Neuronal stem cell (in vitro differentiated cells): Measurements from ENCODE around the gene ALKBH7.

Experiments
- DNase-seq: peaks from one replicate; pipeline ENCODE4 v3.0.0-alpha.2; 2013; ENCODE audit warnings: low spot score
- H2AFZ ChIP-seq: one replicate; pipeline ENCODE4 v1.6.1; 2013; ENCODE audit warnings: mild to moderate bottlenecking, low read length, inconsistent platforms
- H2AK5ac ChIP-seq: 2 replicates; pipeline ENCODE4 v1.6.1; 2013; ENCODE audit warnings: low read depth, mild to moderate bottlenecking, inconsistent platforms, low read length, moderate library complexity, mixed read lengths
- H2BK120ac ChIP-seq: 2 replicates; pipeline ENCODE4 v1.6.1; 2013; ENCODE audit warnings: low read depth, mild to moderate bottlenecking, inconsistent platforms, low read length, moderate library complexity, mixed read lengths
- H2BK12ac ChIP-seq: one replicate; pipeline ENCODE4 v1.6.1; 2013; ENCODE audit warnings: low read length, inconsistent platforms
- H2BK15ac ChIP-seq: 2 replicates; pipeline ENCODE4 v1.6.1; 2013; ENCODE audit warnings: mild to moderate bottlenecking, low read length, inconsistent platforms, mixed read lengths
- H2BK5ac ChIP-seq: one replicate; pipeline ENCODE4 v1.6.1; 2013; ENCODE audit warnings: inconsistent platforms, mild to moderate bottlenecking, low read length, moderate library complexity
- H3K14ac ChIP-seq: one replicate; pipeline ENCODE4 v1.6.1; 2013; ENCODE audit warnings: low read length, inconsistent platforms
- H3K18ac ChIP-seq: 2 replicates; pipeline ENCODE4 v1.6.1; 2013; ENCODE audit warnings: low read length, inconsistent platforms
- H3K23ac ChIP-seq: 2 replicates; pipeline ENCODE4 v1.6.1; 2013; ENCODE audit warnings: low read depth, mild to moderate bottlenecking, mixed read lengths, low read length, inconsistent platforms; ENCODE audit not compliant: poor library complexity
- H3K27ac ChIP-seq: replicated peaks from 3 replicates; pipeline ENCODE4 v1.5.1; 2013; ENCODE audit warnings: low read length, inconsistent platforms
- H3K27me3 ChIP-seq, 3 experiments: 2 replicates each; pipeline ENCODE4 v1.6.1; 2013; ENCODE audit warnings: low read length in 3 of 3, mild to moderate bottlenecking in 2 of 3, inconsistent platforms in 1 of 3, low read depth in 1 of 3, mixed read lengths in 1 of 3, moderate library complexity in 1 of 3; ENCODE audit not compliant: control insufficient read depth in 3 of 3, insufficient read depth in 3 of 3
- H3K36me3 ChIP-seq, 2 donors: replicated peaks in 1 of 2; 2 replicates each; pipeline ENCODE4 v1.6.1; 2013; ENCODE audit warnings: low read length in 2 of 2; ENCODE audit not compliant: control insufficient read depth in 2 of 2, insufficient read depth in 2 of 2
- H3K4ac ChIP-seq: 2 replicates; pipeline ENCODE4 v1.6.1; 2013; ENCODE audit warnings: inconsistent platforms, mild to moderate bottlenecking, low read length, moderate library complexity
- H3K4me1 ChIP-seq, 2 donors: 1 replicate in 1 of 2; 2 replicates in 1 of 2; pipeline ENCODE4 v1.6.1; 2013; ENCODE audit warnings: low read length in 2 of 2, low read depth in 1 of 2; ENCODE audit not compliant: control insufficient read depth in 2 of 2, insufficient read depth in 1 of 2
- H3K4me2 ChIP-seq: one replicate; pipeline ENCODE4 v1.6.1; 2013; ENCODE audit warnings: mild to moderate bottlenecking, low read length, inconsistent platforms; ENCODE audit not compliant: insufficient read depth, poor library complexity, severe bottlenecking
- H3K4me3 ChIP-seq, 2 donors: 2 replicates each; pipeline ENCODE4 v1.5.1; 2013; ENCODE audit warnings: low read length in 2 of 2, mild to moderate bottlenecking in 2 of 2, inconsistent platforms in 1 of 2, moderate library complexity in 1 of 2
- H3K79me1 ChIP-seq: one replicate; pipeline ENCODE4 v1.6.1; 2013; ENCODE audit warnings: low read depth, mild to moderate bottlenecking, inconsistent platforms, low read length, moderate library complexity
- H3K9ac ChIP-seq: one replicate; pipeline ENCODE4 v1.6.1; 2013; ENCODE audit warnings: mild to moderate bottlenecking, low read depth, low read length, inconsistent platforms; ENCODE audit not compliant: poor library complexity
- H3K9me3 ChIP-seq, 2 donors: replicated peaks in 1 of 2; 2 replicates each; pipeline versions ENCODE3 to v1.6.1; 2013; ENCODE audit warnings: low read length in 2 of 2, mild to moderate bottlenecking in 2 of 2, inconsistent platforms in 1 of 2, low read depth in 1 of 2, mixed read lengths in 1 of 2, moderate library complexity in 1 of 2; ENCODE audit not compliant: control insufficient read depth in 2 of 2, insufficient read depth in 1 of 2
- H4K8ac ChIP-seq: one replicate; pipeline ENCODE4 v1.6.1; 2013; ENCODE audit warnings: low read depth, mild to moderate bottlenecking, inconsistent platforms, low read length, moderate library complexity
- H4K91ac ChIP-seq: one replicate; pipeline ENCODE4 v1.6.1; 2013; ENCODE audit warnings: low read length, low read depth, mild to moderate bottlenecking, inconsistent platforms; ENCODE audit not compliant: poor library complexity
- WGBS, 2 donors: extraction: QIAGEN DNeasy Blood & Tissue Kit; methylation state at CpG; one replicate each; pipeline ENCODE4 v1.1.7; 2013; ENCODE audit warnings: missing lambda C conversion rate in 2 of 2, mixed read lengths in 1 of 2; ENCODE audit not compliant: insufficient read length in 2 of 2, insufficient replicate concordance in 1 of 2; ENCODE audit errors: extremely low coverage in 2 of 2; 5-methylcytosine and 5-hydroxymethylcytosine counted together

Gene ALKBH7

DNA sequence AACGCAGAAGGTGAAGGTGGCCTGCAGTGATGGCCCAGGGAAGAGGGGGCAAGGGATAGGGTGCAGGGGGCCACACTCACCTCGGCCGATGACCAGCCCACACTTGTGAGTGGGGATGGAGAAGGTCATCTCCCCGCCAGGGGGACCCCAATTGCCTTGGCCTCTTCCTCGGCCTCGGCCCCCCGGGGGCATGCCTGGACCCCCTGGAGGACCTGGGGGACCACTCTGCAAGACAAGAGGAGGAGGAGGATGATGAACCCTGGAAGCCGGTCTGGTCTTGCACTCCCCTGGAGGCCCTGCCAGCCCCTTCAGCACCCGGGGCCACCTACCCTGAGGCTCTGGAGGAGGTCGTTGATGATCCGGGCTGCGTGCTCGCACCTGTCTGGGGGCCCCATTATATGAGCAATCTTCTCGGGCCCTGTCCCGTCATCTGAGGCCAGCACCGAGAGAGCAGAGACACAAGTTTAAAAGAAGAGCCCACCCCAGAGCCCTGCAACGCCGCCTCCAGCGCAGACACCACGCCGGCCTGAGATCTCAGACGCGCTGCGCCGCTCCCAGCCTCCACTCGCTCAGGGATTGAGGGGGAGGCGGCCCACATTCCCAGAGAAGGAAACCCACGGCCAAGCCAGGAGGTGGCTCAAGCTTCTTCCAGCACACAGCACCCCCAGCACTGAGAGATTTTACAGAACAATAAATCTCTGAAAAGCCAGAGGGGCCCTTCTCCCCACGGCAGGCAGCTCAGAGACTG, 44.2 kb downstream of the ALKBH7 start:
- H3K14ac ChIP-seq = no peak overlapping the region
- H3K36me3 ChIP-seq = peaks cover 71 to 94% of the 10 kb centered on the region in 2 donors
- no peak overlapping the region for H2AK5ac ChIP-seq
- H2BK5ac ChIP-seq = peak overlapping the region; percentile 54
- no peak overlapping the region for H3K4ac ChIP-seq
- H2BK15ac ChIP-seq = no peak overlapping the region
- H2AFZ ChIP-seq = no peak overlapping the region
- peaks cover 0 to 1% of the 10 kb centered on the region in 2 donors for H3K4me1 ChIP-seq
- no peak overlapping the region for H2BK120ac ChIP-seq
- H3K27me3 ChIP-seq = no peaks in the 10 kb centered on the region
- no peak overlapping the region for H3K23ac ChIP-seq
- no peak for DNase-seq
- H2BK12ac ChIP-seq = no peak overlapping the region
- H3K9me3 ChIP-seq = no peaks in the 10 kb centered on the region
- WGBS, 2 donors = no CpG with 5 or more reads among the region's 29 CpGs
- H3K4me3 ChIP-seq = no peak overlapping the region
- H4K8ac ChIP-seq = no peak overlapping the region
- H3K79me1 ChIP-seq = peaks cover 46% of the 10 kb centered on the region
- H3K9ac ChIP-seq = peak overlapping the region; percentile 66
- no peak overlapping the region for H3K18ac ChIP-seq
- no peak overlapping the region for H3K27ac ChIP-seq
- H3K4me2 ChIP-seq = no peak overlapping the region
- no peak overlapping the region for H4K91ac ChIP-seq

DNA sequence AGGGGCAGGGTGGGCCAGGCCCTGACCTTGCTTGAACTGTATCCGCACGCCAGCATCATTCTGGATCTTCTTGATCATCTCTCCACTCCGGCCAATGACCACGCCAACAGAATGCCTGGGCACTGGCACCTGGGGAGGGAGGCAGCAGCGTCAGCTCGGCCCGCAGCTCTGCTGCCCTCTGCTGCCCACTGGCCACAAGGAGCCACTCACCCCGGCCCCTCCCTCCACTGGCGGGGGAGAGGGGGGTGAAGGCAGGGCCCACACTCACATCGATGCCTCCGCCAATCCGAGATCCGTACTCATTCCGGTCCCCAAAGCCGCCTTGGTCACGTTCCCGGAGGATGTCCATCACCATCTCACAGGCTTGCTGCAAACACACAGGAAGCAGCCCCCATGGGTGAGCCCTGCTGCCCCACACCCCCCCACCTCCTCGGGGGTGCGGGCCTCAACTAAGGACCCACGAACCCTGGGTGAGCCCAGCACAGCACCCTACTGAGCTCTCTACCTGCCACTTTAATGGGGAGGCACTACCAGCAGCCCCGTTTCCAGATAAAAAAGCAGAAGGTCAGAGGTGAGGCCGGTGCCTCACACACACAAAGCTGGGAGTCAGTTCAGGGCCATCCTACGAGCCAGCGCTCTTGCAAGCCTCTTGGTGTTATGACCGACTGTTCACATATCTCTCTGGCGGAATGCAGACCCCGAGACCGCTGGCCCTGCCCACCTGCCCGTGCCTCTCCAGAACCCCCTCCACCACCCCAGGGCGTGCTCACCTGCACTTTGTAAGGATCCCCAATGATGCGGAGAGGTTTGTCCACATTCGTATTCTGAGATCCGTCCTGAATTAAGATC, 45.3 kb downstream of the ALKBH7 start:
- H2BK5ac ChIP-seq = peak overlapping the region; percentile 54
- H2BK15ac ChIP-seq = no peak overlapping the region
- no peak overlapping the region for H3K27ac ChIP-seq
- H3K4me3 ChIP-seq = no peak overlapping the region
- no peaks in the 10 kb centered on the region for H3K27me3 ChIP-seq
- H2BK12ac ChIP-seq = no peak overlapping the region
- H3K9me3 ChIP-seq = no peaks in the 10 kb centered on the region
- H3K4me1 ChIP-seq = peaks cover under 1 to 9% of the 10 kb centered on the region in 2 donors
- WGBS, 2 donors = no CpG with 5 or more reads among the region's 33 CpGs
- H3K18ac ChIP-seq = no peak overlapping the region
- peak overlapping the region; percentile 81 for H3K23ac ChIP-seq
- H2AFZ ChIP-seq = no peak overlapping the region
- H3K9ac ChIP-seq = peak overlapping the region; percentile 68
- peaks cover 74 to 98% of the 10 kb centered on the region in 2 donors for H3K36me3 ChIP-seq
- H3K14ac ChIP-seq = no peak overlapping the region
- H3K79me1 ChIP-seq = peaks cover 49% of the 10 kb centered on the region
- H2BK120ac ChIP-seq = no peak overlapping the region
- H3K4ac ChIP-seq = no peak overlapping the region
- DNase-seq = no peak
- no peak overlapping the region for H4K8ac ChIP-seq
- no peak overlapping the region for H2AK5ac ChIP-seq
- no peak overlapping the region for H4K91ac ChIP-seq
- H3K4me2 ChIP-seq = no peak overlapping the region

DNA sequence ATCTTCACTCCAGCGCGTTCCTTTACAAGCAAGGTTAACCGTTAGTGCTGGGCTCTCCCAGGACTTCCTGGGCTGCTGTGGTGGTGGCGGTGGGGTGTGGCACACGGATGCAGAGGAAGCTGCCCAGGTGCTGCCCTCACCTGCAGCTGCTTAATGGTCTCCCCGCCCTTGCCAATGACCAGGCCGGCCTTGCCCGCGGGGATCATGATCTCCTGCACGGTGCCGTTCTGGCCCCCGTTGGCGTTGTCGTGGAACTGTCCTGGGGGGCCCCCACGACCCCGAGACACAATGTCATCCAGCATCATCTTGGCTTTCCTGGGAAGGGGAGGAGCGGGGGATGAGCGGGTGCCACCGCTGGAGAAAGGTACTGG, 46.0 kb downstream of the ALKBH7 start:
- Histone ChIP-seq H2BK15ac (no peak overlapping the region), H3K9ac (no peak overlapping the region), H3K4ac (no peak overlapping the region), H2BK120ac (no peak overlapping the region), H3K36me3 (peaks cover 74 to 97% of the 10 kb centered on the region in 2 donors), H3K4me1 (peaks cover 5 to 9% of the 10 kb centered on the region in 2 donors), H2BK5ac (peak overlapping the region; percentile 20), H3K27ac (no peak overlapping the region), H3K23ac (peak overlapping the region; percentile 81), H2BK12ac (no peak overlapping the region), H3K27me3 (no peaks in the 10 kb centered on the region), H3K79me1 (peaks cover 49% of the 10 kb centered on the region), H3K14ac (no peak overlapping the region), H4K8ac (no peak overlapping the region), H2AFZ (no peak overlapping the region), H4K91ac (no peak overlapping the region), H3K4me2 (no peak overlapping the region), H2AK5ac (no peak overlapping the region), H3K4me3 (no peak overlapping the region), H3K9me3 (no peaks in the 10 kb centered on the region), H3K18ac (no peak overlapping the region)
- WGBS, 2 donors = no CpG with 5 or more reads among the region's 19 CpGs
- DNase-seq = no peak
